Esophagus squamous epithelium (tissue), 4 donors: ENCODE data around the gene GBE1.

Experiments used
- POLR2A ChIP-seq, 4 donors: fragments of 450-650 bp; IDR thresholded peaks; one replicate each; pipeline ENCODE4 v1.6.1; 2017; ENCODE audit warnings: antibody characterized with exemption in 4 of 4, mild to moderate bottlenecking in 4 of 4, moderate library complexity in 3 of 4
- TF ChIP-seq, protein P1 (sequence below), 6 experiments: fragments of 450-650 bp in 4 of 6; fragments of 200-600 bp in 2 of 6; sonication (generic) in 2 of 6; IDR thresholded peaks; one replicate each; pipeline ENCODE4 v1.5.1; 2016 to 2019; ENCODE audit warnings: antibody characterized with exemption in 6 of 6, mild to moderate bottlenecking in 4 of 6, moderate library complexity in 4 of 6

DNA sequence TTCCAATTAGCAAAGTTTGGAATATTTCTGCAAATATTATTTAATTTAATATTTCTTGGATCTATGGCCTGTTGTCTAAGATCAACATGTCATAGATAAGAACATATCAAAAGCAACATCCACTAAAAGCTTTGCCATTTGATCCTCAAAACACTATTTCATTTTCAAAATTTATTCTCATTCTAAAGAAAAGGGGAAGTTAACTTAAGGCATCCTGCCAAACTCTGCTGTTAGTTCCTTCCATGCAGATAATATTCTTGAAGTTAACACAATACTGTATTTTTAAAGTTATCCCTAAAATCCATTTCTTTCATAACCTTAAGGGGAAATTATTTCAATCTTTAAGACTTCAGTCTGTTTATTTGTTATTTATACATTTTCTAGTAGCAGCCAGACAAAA, 28.2 kb upstream of the GBE1 start:
- TF ChIP-seq, protein P1, sequence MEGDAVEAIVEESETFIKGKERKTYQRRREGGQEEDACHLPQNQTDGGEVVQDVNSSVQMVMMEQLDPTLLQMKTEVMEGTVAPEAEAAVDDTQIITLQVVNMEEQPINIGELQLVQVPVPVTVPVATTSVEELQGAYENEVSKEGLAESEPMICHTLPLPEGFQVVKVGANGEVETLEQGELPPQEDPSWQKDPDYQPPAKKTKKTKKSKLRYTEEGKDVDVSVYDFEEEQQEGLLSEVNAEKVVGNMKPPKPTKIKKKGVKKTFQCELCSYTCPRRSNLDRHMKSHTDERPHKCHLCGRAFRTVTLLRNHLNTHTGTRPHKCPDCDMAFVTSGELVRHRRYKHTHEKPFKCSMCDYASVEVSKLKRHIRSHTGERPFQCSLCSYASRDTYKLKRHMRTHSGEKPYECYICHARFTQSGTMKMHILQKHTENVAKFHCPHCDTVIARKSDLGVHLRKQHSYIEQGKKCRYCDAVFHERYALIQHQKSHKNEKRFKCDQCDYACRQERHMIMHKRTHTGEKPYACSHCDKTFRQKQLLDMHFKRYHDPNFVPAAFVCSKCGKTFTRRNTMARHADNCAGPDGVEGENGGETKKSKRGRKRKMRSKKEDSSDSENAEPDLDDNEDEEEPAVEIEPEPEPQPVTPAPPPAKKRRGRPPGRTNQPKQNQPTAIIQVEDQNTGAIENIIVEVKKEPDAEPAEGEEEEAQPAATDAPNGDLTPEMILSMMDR (IDR thresholded peaks at IDR 0.05): no peak
- no peak for TF ChIP-seq POLR2A (IDR thresholded peaks at IDR 0.05)
